A673 (cell line): ENCODE measurements around the gene WWTR1.

Source experiments
- CTCF ChIP-seq: fragments of 300-800, 200-600 bp; sonication (generic); conservative IDR thresholded peaks from 2 replicates; pipeline ENCODE4 v1.5.1; 2017; ENCODE audit warnings: low read depth, mild to moderate bottlenecking, antibody characterized with exemption, low read length, moderate library complexity, mixed read lengths
- EZH2 ChIP-seq: fragments of 200-600 bp; sonication (generic); IDR thresholded peaks from 2 replicates; pipeline ENCODE4 v1.6.1; 2017; ENCODE audit warnings: borderline replicate concordance, low read depth, mild to moderate bottlenecking, mixed read lengths, antibody characterized with exemption, low read length; ENCODE audit not compliant: poor library complexity, severe bottlenecking

- TF ChIP-seq CTCF (no peak), EZH2 (no peak)
Measured at GRCh38 chr3:149657321-149657925, 402 bp downstream of the WWTR1 start.
